ENCODE results near the gene UBE4B.
A peak's percentile ranks its signal among the peaks of the same experiment; 100 is the strongest.

Gene UBE4B

DNA sequence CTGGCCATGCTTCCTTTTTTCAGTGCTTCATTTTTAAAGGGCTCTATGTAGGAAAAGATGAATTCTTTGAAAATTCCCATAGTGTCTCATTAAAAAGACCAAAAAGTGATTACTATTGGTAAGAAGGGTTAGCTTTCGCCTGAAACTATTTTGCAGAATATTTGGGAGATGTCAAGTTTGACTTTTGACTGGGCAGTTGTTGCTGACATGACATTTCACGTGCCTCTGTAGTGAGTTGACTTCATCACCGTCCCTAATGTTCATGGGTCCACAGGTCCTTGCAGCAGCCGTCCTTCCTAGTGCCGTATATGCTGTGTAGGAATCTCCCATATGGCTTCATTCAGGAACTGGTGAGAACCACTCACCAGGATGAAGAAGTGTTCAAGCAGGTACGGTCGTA is 88.9 kb downstream of the UBE4B start:
- no peak for DNase-seq

GRCh38 chr1:10122926-10123325 is 90.2 kb downstream of the UBE4B start:
- DNase-seq: no peak

GRCh38 chr1:10128101-10128765 is 95.5 kb downstream of the UBE4B start:
- no peak for DNase-seq

GRCh38 chr1:10132316-10132715 is 99.6 kb downstream of the UBE4B start:
- no peak for DNase-seq

DNA sequence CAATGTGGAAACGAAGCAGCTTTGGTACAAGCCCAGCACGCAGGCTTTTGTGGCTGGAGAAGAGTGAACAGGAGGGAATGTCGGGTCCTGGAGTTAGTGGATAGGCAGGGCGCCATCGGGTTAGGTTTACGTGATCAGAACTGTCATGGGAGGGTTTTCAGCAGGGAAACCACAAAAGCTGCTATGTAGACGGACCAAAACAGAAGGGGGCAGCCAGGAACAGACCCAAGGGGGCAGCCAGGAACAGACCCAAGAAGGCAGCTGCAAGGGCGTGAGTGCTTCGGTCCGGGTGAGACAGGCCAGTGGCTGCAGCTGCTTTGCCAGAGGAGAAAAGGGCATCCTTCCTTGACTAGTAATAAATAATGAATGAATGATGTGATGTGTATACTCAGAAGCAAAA is 100.1 kb downstream of the UBE4B start:
- DNase-seq: no peak

GRCh38 chr1:10140981-10141380 is 108.2 kb downstream of the UBE4B start:
- DNase-seq: no peak

- DNase-seq: no peak
Measured at GRCh38 chr1:10143961-10144485, 111.3 kb downstream of the UBE4B start.

GRCh38 chr1:10146391-10146790 is 113.6 kb downstream of the UBE4B start:
- no peak for DNase-seq

DNA sequence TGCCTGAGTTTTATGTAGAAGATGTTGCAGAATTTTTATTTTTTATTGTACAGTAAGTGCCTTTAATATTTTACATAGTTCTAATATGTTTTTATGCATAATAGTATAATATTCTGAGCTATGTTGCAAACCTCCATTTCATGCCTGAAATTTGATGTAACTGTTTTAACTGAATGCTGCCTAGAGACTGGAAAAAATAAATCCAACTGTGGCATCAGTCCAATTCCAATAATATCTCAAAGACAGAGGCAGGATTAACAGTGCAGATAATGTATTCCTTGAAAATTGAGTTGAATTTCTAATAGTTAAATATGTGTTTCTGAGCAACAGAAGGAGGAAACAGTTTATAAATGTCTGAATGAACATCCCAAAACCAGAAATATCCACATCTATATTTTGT is 116.5 kb downstream of the UBE4B start:
- DNase-seq: no peak

GRCh38 chr1:10152709-10153284 is 120.0 kb downstream of the UBE4B start:
- peak; percentile 69 for DNase-seq

DNA sequence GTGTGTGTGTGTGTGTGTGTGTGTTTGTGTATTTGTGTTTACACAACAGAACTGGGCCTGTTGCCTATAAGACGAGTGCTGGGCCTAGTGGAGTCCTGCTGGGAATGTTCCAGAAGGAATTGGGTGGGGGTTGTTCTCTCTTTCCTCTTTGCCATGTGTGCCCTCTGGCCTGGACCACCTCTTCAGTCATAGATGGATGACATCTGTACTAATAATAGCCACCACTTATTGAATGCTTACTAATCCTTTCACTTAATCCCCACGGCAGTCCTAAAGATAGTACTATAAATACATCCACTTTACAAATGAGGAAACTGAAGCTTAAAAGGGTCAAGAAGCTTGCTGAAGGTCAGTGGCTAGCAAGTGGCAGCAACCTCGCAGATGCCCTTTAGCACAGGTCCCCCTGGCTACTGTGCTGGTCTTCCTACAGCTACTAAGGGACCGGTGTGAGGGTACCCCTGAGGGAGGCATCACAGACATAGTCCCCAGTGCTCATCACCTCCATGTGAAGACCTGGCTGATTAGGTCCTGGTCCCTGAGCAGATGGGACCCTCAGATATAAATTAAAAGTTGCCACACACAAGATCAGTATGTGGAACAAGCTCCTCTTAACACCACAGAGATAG is 122.4 kb downstream of the UBE4B start:
- no peak for DNase-seq

GRCh38 chr1:10160173-10160572 is 127.4 kb downstream of the UBE4B start:
- DNase-seq: no peak

GRCh38 chr1:10160907-10161490 is 128.2 kb downstream of the UBE4B start:
- no peak for DNase-seq

DNA sequence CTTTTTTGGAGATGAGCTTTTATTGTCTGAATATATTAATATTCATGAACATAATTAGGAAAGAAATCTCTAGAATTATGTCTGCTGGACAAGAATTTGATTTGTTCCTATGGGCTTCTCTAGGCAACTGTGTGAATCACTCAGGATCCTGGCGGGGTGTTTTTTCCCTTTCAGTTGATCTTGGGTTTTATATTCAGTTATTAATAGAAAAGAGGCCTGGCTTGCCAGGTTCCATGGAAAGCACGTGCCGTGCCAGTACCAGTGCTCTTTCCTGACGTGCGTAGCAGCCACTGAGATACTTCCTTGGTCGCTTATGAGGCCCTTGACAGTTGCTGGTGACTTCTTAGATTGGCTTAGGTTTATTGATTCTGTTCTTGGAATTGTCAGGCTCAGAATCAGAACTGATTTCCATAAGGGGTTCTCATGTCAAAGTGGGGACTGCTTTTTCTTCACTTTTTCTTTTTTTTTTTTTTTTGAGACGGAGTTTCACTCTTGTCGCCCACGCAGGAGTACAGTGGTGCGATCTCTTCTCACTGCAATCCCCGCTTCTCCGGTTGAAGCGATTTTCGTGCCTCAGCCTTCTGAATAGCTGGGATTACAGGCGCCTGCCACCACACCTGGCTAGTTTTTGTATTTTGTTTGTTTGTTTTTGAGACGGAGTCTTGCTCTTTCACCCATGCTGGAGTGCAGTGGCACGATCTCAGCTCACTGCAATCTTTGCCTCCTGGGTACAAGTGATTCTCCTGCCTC is 129.0 kb downstream of the UBE4B start:
- no peak for DNase-seq

- DNase-seq: no peak
Measured at GRCh38 chr1:10168912-10169514, 136.3 kb downstream of the UBE4B start.

DNA sequence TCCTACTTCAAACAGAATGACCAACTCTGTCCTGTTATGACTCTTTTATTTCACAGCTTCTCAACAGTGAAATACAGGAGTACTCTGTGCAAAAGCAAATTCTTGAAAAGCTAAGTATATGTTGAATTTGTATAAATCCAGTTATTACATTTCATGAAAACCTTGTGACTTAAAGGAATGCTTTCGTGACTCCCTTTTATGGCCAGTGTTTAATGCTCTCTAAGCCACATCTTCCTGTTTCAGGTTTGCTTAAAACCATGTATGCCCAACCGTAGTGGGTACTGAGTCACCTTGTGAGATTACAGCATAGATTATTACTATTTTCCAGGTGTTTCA is 137.4 kb downstream of the UBE4B start:
- no peak for DNase-seq

GRCh38 chr1:10171105-10171767 is 138.5 kb downstream of the UBE4B start:
- no peak for DNase-seq

- DNase-seq: no peak
Measured at GRCh38 chr1:10171995-10172669, 139.4 kb downstream of the UBE4B start.

DNA sequence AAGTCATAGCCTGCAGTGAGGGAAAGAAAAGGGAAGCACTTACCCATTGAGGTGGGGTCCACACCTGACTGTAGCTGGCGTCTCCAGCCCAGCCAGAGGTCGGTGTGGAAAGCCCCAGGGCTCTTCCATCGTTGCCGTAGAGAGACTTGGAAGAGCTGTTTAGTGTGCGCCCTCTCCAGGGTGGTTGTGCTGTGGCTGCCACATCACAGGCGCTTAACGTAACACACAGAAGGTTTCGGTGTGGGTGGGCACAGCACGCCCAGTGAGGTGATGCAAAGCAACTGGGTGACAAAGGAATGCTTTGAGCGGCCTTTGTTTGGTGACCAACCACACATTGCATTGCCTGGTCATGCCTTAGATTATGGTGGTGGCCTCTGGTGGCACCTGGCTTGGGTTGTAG is 140.8 kb downstream of the UBE4B start:
- DNase-seq: no peak

- no peak for DNase-seq
Measured at GRCh38 chr1:10177876-10178275, 145.1 kb downstream of the UBE4B start.

GRCh38 chr1:10178597-10179405 is 146.0 kb downstream of the UBE4B start:
- no peak for DNase-seq

Measured in hematopoietic multipotent progenitor cell treated with erythropoietin and hydrocortisone succinate and interleukin-3 and kit ligand, for 4 days (in vitro differentiated cells).